ENCODE measurements around the gene UVRAG.

Gene UVRAG

GRCh38 chr11:75785187-75785586 is 29.8 kb upstream of the UVRAG start:
- no peaks in the 10 kb centered on the region for H3K9me3 ChIP-seq (replicated peaks; ENCODE audit: low read length)
- H3K27me3 ChIP-seq (ENCODE audit: control insufficient read depth, insufficient read depth, low read length): peaks cover 15% of the 10 kb centered on the region
- H3K4me1 ChIP-seq (ENCODE audit: control insufficient read depth, insufficient read depth, low read length): peaks cover 13% of the 10 kb centered on the region
- no peaks in the 10 kb centered on the region for H3K36me3 ChIP-seq (ENCODE audit: insufficient read depth, low read length)
- no peak overlapping the region for H3K4me2 ChIP-seq (ENCODE audit: low read length)
- no peak overlapping the region for H3K4me3 ChIP-seq (ENCODE audit: low read length)
- H3K9ac ChIP-seq (ENCODE audit: low read depth, low read length): no peak overlapping the region

GRCh38 chr11:75786101-75786736 is 28.8 kb upstream of the UVRAG start:
- H3K36me3 ChIP-seq (ENCODE audit: insufficient read depth, low read length): no peaks in the 10 kb centered on the region
- H3K4me2 ChIP-seq (ENCODE audit: low read length): no peak overlapping the region
- H3K4me1 ChIP-seq (ENCODE audit: control insufficient read depth, insufficient read depth, low read length): peaks cover 13% of the 10 kb centered on the region
- H3K9me3 ChIP-seq (replicated peaks; ENCODE audit: low read length): no peaks in the 10 kb centered on the region
- H3K9ac ChIP-seq (ENCODE audit: low read depth, low read length): no peak overlapping the region
- H3K27me3 ChIP-seq (ENCODE audit: control insufficient read depth, insufficient read depth, low read length): peaks cover 20% of the 10 kb centered on the region
- H3K4me3 ChIP-seq (ENCODE audit: low read length): no peak overlapping the region

GRCh38 chr11:75789521-75789920 is 25.5 kb upstream of the UVRAG start:
- Histone ChIP-seq H3K36me3 (ENCODE audit: insufficient read depth, low read length) (no peaks in the 10 kb centered on the region), H3K4me2 (ENCODE audit: low read length) (no peak overlapping the region)

GRCh38 chr11:75790986-75791385 is 24.0 kb upstream of the UVRAG start:
- Histone ChIP-seq H3K9me3 (replicated peaks; ENCODE audit: low read length) (no peaks in the 10 kb centered on the region), H3K27me3 (ENCODE audit: control insufficient read depth, insufficient read depth, low read length) (peaks cover 40% of the 10 kb centered on the region), H3K4me1 (ENCODE audit: control insufficient read depth, insufficient read depth, low read length) (no peaks in the 10 kb centered on the region), H3K4me3 (ENCODE audit: low read length) (no peak overlapping the region), H3K9ac (ENCODE audit: low read depth, low read length) (no peak overlapping the region), H3K36me3 (ENCODE audit: insufficient read depth, low read length) (no peaks in the 10 kb centered on the region), H3K4me2 (ENCODE audit: low read length) (no peak overlapping the region)

More at GRCh38 chr11:75789521-75789920, 25.5 kb upstream of the UVRAG start:
- H3K9me3 ChIP-seq (replicated peaks; ENCODE audit: low read length): no peaks in the 10 kb centered on the region
- no peak overlapping the region for H3K4me3 ChIP-seq (ENCODE audit: low read length)
- no peak overlapping the region for H3K9ac ChIP-seq (ENCODE audit: low read depth, low read length)
- peaks cover 36% of the 10 kb centered on the region for H3K27me3 ChIP-seq (ENCODE audit: control insufficient read depth, insufficient read depth, low read length)
- no peaks in the 10 kb centered on the region for H3K4me1 ChIP-seq (ENCODE audit: control insufficient read depth, insufficient read depth, low read length)

GRCh38 chr11:75792127-75792731 is 22.8 kb upstream of the UVRAG start:
- Histone ChIP-seq H3K4me2 (ENCODE audit: low read length) (no peak overlapping the region), H3K36me3 (ENCODE audit: insufficient read depth, low read length) (no peaks in the 10 kb centered on the region), H3K9ac (ENCODE audit: low read depth, low read length) (no peak overlapping the region), H3K9me3 (replicated peaks; ENCODE audit: low read length) (no peaks in the 10 kb centered on the region), H3K4me3 (ENCODE audit: low read length) (no peak overlapping the region), H3K4me1 (ENCODE audit: control insufficient read depth, insufficient read depth, low read length) (no peaks in the 10 kb centered on the region), H3K27me3 (ENCODE audit: control insufficient read depth, insufficient read depth, low read length) (peaks cover 40% of the 10 kb centered on the region)

DNA sequence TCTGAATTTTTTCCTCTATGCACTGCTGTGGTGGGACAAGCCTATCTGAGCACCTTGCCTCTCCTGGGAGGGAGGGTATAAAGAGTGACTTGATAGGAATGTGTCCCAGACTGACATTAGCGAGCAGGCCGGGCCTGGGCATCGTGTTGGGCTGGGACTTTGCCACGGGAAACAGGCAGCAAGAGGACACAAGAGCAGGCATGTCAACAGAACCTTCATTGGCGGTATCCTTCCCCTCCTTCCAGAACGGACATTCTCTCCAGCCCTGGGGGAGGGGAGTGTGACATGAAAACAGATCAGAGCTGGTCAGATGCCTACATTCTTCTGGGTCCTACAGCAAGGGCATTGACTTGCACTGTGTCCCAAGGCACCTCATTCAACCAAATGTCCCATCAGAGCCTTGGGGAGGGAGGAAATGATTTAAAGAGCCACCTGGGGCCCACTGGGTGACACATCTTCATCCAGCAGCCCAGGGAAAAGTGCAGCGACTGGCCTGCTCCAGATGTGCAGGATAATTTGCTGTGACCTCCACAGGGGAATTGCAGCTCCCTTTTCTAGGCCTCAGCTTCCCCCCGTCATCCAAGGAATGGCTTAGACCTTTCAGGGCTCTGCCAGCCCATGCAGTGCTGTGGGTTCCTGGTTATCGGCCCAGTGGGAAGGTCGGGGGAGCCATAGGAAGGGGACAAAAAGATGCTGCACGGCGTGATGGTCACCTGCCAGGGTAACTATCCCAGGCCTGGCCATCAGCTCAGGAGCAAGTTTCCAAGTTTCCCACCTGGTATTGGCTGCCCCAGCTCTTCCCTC is 21.8 kb upstream of the UVRAG start:
- no peaks in the 10 kb centered on the region for H3K4me1 ChIP-seq (ENCODE audit: control insufficient read depth, insufficient read depth, low read length)
- H3K27me3 ChIP-seq (ENCODE audit: control insufficient read depth, insufficient read depth, low read length): peaks cover 38% of the 10 kb centered on the region
- no peak overlapping the region for H3K4me3 ChIP-seq (ENCODE audit: low read length)
- H3K4me2 ChIP-seq (ENCODE audit: low read length): no peak overlapping the region
- H3K9ac ChIP-seq (ENCODE audit: low read depth, low read length): no peak overlapping the region
- H3K9me3 ChIP-seq (replicated peaks; ENCODE audit: low read length): no peaks in the 10 kb centered on the region
- H3K36me3 ChIP-seq (ENCODE audit: insufficient read depth, low read length): no peaks in the 10 kb centered on the region

GRCh38 chr11:75793966-75794365 is 21.0 kb upstream of the UVRAG start:
- Histone ChIP-seq H3K36me3 (ENCODE audit: insufficient read depth, low read length) (no peaks in the 10 kb centered on the region), H3K4me1 (ENCODE audit: control insufficient read depth, insufficient read depth, low read length) (no peaks in the 10 kb centered on the region), H3K4me2 (ENCODE audit: low read length) (no peak overlapping the region), H3K27me3 (ENCODE audit: control insufficient read depth, insufficient read depth, low read length) (peaks cover 35% of the 10 kb centered on the region), H3K4me3 (ENCODE audit: low read length) (no peak overlapping the region), H3K9me3 (replicated peaks; ENCODE audit: low read length) (no peaks in the 10 kb centered on the region), H3K9ac (ENCODE audit: low read depth, low read length) (no peak overlapping the region)

GRCh38 chr11:75795276-75796090 is 19.5 kb upstream of the UVRAG start:
- H3K36me3 ChIP-seq (ENCODE audit: insufficient read depth, low read length): no peaks in the 10 kb centered on the region
- H3K4me1 ChIP-seq (ENCODE audit: control insufficient read depth, insufficient read depth, low read length): no peaks in the 10 kb centered on the region
- H3K9ac ChIP-seq (ENCODE audit: low read depth, low read length): no peak overlapping the region

GRCh38 chr11:75796091-75796435 is 18.9 kb upstream of the UVRAG start:
- H3K36me3 ChIP-seq (ENCODE audit: insufficient read depth, low read length): no peaks in the 10 kb centered on the region
- no peak overlapping the region for H3K9ac ChIP-seq (ENCODE audit: low read depth, low read length)
- no peak overlapping the region for H3K4me3 ChIP-seq (ENCODE audit: low read length)
- H3K27me3 ChIP-seq (ENCODE audit: control insufficient read depth, insufficient read depth, low read length): peaks cover 25% of the 10 kb centered on the region
- H3K4me2 ChIP-seq (ENCODE audit: low read length): no peak overlapping the region
- no peaks in the 10 kb centered on the region for H3K9me3 ChIP-seq (replicated peaks; ENCODE audit: low read length)
- H3K4me1 ChIP-seq (ENCODE audit: control insufficient read depth, insufficient read depth, low read length): no peaks in the 10 kb centered on the region

More at GRCh38 chr11:75795276-75796090, 19.5 kb upstream of the UVRAG start:
- no peak overlapping the region for H3K4me2 ChIP-seq (ENCODE audit: low read length)
- H3K9me3 ChIP-seq (replicated peaks; ENCODE audit: low read length): no peaks in the 10 kb centered on the region
- peaks cover 30% of the 10 kb centered on the region for H3K27me3 ChIP-seq (ENCODE audit: control insufficient read depth, insufficient read depth, low read length)
- H3K4me3 ChIP-seq (ENCODE audit: low read length): no peak overlapping the region

- Histone ChIP-seq H3K27me3 (ENCODE audit: control insufficient read depth, insufficient read depth, low read length) (peaks cover 25% of the 10 kb centered on the region), H3K4me1 (ENCODE audit: control insufficient read depth, insufficient read depth, low read length) (no peaks in the 10 kb centered on the region), H3K9me3 (replicated peaks; ENCODE audit: low read length) (no peaks in the 10 kb centered on the region), H3K36me3 (ENCODE audit: insufficient read depth, low read length) (no peaks in the 10 kb centered on the region), H3K4me3 (ENCODE audit: low read length) (no peak overlapping the region), H3K9ac (ENCODE audit: low read depth, low read length) (no peak overlapping the region), H3K4me2 (ENCODE audit: low read length) (no peak overlapping the region)
Observed at GRCh38 chr11:75797116-75797515, 17.9 kb upstream of the UVRAG start.

DNA sequence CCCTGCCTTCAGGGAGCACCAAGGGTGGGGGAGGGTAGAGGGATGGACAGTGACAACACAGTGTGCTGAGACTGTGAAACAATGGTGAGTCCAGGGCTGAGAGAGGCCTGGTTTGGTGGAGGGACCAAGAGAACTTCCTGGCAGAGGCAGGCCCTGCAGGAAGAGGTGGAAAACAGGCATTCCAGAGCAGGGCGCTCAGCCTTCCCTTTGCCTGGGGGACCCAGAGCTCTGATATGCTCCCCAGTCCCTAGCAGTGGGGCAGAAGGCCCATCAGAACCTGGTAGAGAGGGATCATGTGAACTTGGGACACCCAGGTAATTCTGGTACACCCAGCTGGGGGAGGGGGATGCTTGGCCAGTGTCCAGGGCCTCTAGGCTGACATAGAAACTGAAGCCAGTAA is 17.2 kb upstream of the UVRAG start:
- no peaks in the 10 kb centered on the region for H3K36me3 ChIP-seq (ENCODE audit: insufficient read depth, low read length)
- H3K9ac ChIP-seq (ENCODE audit: low read depth, low read length): no peak overlapping the region
- no peaks in the 10 kb centered on the region for H3K4me1 ChIP-seq (ENCODE audit: control insufficient read depth, insufficient read depth, low read length)
- H3K4me3 ChIP-seq (ENCODE audit: low read length): no peak overlapping the region
- H3K4me2 ChIP-seq (ENCODE audit: low read length): no peak overlapping the region
- peaks cover 22% of the 10 kb centered on the region for H3K27me3 ChIP-seq (ENCODE audit: control insufficient read depth, insufficient read depth, low read length)
- no peaks in the 10 kb centered on the region for H3K9me3 ChIP-seq (replicated peaks; ENCODE audit: low read length)
